Fibroblast of mammary gland (primary cell): ENCODE measurements around the gene SLC37A3.

Experiments
- DNase-seq: peaks from one replicate; pipeline ENCODE4 v3.0.0-alpha.2; 2010; ENCODE audit warnings: low read depth
- H3K4me3 ChIP-seq: 2 replicates; pipeline ENCODE4 v1.5.1; 2011; ENCODE audit warnings: low read depth, mild to moderate bottlenecking, low read length, moderate library complexity; ENCODE audit not compliant: control insufficient read depth
- CTCF ChIP-seq: conservative IDR thresholded peaks from 2 replicates; pipeline ENCODE4 v1.5.1; 2011; ENCODE audit warnings: low read depth, low read length, inconsistent platforms; ENCODE audit not compliant: control insufficient read depth, insufficient read depth

Gene SLC37A3

DNA sequence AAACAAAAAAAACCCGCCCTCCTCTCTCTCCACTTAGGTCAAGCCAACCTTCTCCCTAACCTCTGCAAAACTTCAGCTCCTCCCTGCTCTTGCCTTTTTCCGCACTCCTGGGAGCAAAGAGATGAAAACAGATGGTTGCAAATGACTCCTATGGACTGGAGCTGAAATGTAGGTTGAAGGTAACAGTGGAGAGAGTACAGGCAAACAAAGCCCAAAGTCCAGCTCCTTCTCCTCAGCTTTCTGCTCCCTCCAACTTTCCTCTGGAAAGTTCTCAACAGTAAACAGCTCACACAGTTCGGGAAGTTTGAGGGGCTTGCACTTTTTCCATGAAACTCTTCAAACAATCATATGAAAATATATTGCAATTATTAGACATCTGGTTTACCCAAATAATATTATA, 90.3 kb downstream of the SLC37A3 start:
- TF ChIP-seq CTCF, result no peak
- no peak overlapping the region for H3K4me3 ChIP-seq
- DNase-seq, result no peak

- DNase-seq, result peak; percentile 47
- TF ChIP-seq CTCF, result peak; percentile 41
- H3K4me3 ChIP-seq, result no peak overlapping the region
Measured at GRCh38 chr7:140304191-140304799, 94.0 kb downstream of the SLC37A3 start.

- no peak overlapping the region for H3K4me3 ChIP-seq
- no peak for DNase-seq
- TF ChIP-seq CTCF, result no peak
Measured at GRCh38 chr7:140300243-140301136, 97.8 kb downstream of the SLC37A3 start.

GRCh38 chr7:140298213-140298612, 100.1 kb downstream of the SLC37A3 start:
- DNase-seq, result no peak
- no peak for TF ChIP-seq CTCF
- H3K4me3 ChIP-seq, result no peak overlapping the region

GRCh38 chr7:140297192-140297591, 101.1 kb downstream of the SLC37A3 start:
- no peak for TF ChIP-seq CTCF
- DNase-seq, result no peak
- no peak overlapping the region for H3K4me3 ChIP-seq

DNA sequence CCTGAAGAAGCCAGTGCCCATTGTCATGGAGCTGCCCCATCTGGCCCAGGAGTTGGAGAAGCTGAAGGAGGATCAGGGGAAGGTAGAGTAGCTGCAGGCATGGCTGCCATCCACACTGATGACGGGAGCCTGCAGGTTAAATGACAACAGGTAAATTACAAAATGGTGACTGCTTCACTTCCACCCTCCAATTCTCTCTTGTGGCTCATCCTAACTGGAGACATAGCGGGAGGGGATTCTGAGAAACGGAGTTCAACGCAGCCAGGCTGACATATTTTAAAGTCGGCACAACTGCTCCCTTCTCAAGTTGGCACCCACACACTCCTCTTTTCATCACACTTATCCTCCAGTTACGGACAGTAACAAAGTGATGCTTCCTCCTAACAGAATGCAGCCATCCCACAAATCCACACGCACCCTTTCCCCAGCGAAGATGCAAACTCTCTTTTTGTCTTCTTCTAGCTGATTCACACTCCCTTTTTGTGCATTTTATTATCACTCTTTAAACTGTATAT, 103.0 kb downstream of the SLC37A3 start:
- no peak for DNase-seq
- TF ChIP-seq CTCF, result no peak
- H3K4me3 ChIP-seq, result no peak overlapping the region
